ENCODE measurements around the gene NMB.

Gene NMB

DNA sequence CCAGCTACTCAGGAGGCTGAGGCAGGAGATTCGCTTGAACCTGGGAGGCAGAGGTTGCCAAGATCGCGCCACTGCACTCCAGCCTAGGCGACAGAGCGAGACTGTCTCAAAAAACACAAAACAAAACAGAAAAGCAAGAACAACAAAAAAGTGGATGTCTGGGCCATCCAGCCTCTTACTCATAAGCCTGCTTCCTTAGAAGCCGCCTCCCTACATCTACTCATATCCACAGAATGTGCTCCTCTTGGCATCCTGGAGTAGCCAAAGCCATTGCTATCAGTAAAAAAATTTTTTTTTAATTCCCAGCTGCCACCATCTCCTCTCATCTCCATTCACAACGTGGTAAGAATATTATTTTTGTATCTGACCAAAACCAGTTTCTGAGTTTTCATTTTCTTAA, 46.4 kb downstream of the NMB start:
- no peak for DNase-seq

GRCh38 chr15:84609818-84610525, 48.0 kb downstream of the NMB start:
- no peak for DNase-seq

- no peak for DNase-seq
Observed at GRCh38 chr15:84608707-84609284, 49.2 kb downstream of the NMB start.

DNA sequence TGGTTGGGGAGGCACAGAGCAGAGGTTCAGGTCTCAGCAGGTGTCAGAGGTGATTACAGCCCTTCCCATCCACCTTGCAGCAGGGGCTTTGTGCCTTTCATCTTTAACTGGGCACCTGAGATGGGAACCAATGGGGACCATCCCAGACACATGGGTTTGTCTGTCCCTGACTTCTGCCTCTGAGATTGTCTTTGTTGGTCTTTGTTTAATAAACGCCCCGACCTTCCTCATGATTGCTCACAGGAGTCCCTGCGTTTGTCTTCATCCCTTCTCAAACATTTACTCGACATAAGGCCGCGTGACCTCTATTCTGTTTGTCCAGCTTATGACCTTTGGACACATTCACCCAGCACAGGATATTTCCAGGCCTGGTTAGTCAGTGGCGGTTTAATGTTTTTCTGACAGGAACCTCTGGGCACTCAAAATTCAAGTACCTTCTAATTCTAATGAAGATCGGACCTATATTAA, 51.3 kb downstream of the NMB start:
- no peak for DNase-seq

- no peak for DNase-seq
Observed at GRCh38 chr15:84605554-84605882, 52.5 kb downstream of the NMB start.
